Osteoblast (primary cell): ENCODE data around the gene PRTFDC1. TPM values are rescaled to one million over a fixed set of nuclear protein-coding genes. Genes with fewer than 3 reads are reported as not detected.

ENCODE experiments used
- DNase-seq: peaks from one replicate; pipeline ENCODE4 v3.0.0; 2011; ENCODE audit warnings: low spot score, mixed read lengths; ENCODE audit not compliant: insufficient read length; ENCODE audit errors: missing footprints
- H2AFZ ChIP-seq: 2 replicates; pipeline ENCODE4 v1.6.0; 2011; ENCODE audit warnings: mild to moderate bottlenecking, low read length
- H3K27ac ChIP-seq: 2 replicates; pipeline ENCODE4 v1.5.1; 2011; ENCODE audit warnings: mild to moderate bottlenecking, low read depth, low read length, moderate library complexity
- H3K27me3 ChIP-seq: 2 replicates; pipeline ENCODE4 v1.6.0; 2012; ENCODE audit warnings: mild to moderate bottlenecking, control low read depth, inconsistent platforms, low read length, moderate library complexity; ENCODE audit not compliant: insufficient read depth
- H3K36me3 ChIP-seq: 2 replicates; pipeline ENCODE4 v1.5.1; 2011; ENCODE audit warnings: mild to moderate bottlenecking, low read length, control low read depth, moderate library complexity; ENCODE audit not compliant: insufficient read depth
- H3K4me1 ChIP-seq: 2 replicates; pipeline ENCODE4 v1.5.1; 2011; ENCODE audit warnings: mild to moderate bottlenecking, low read length, control low read depth, moderate library complexity; ENCODE audit not compliant: insufficient read depth
- H3K4me2 ChIP-seq: 2 replicates; pipeline ENCODE4 v1.6.0; 2011; ENCODE audit warnings: mild to moderate bottlenecking, low read length; ENCODE audit not compliant: insufficient read depth
- H3K4me3 ChIP-seq: fragments of 200-600 bp; sonication (generic); 3 replicates; pipeline ENCODE4 v1.5.1; 2012; ENCODE audit warnings: mild to moderate bottlenecking, low read length, inconsistent platforms; ENCODE audit not compliant: insufficient read depth
- H3K79me2 ChIP-seq: 2 replicates; pipeline ENCODE4 v1.6.0; 2012; ENCODE audit warnings: mild to moderate bottlenecking, low read length, control low read depth, inconsistent platforms; ENCODE audit not compliant: insufficient read depth
- H3K9me3 ChIP-seq: 2 replicates; pipeline ENCODE4 v1.5.1; 2011; ENCODE audit warnings: low read depth, low read length, control low read depth
- H4K20me1 ChIP-seq: 2 replicates; pipeline ENCODE4 v1.6.0; 2012; ENCODE audit warnings: mild to moderate bottlenecking, low read length, control low read depth; ENCODE audit not compliant: insufficient read depth
- total RNA-seq: library from RNA; depleted of rRNA; stranded (reverse); fragments of >200 nt; gene quantifications from 2 replicates; pipeline ENCODE4 v1.2.3, GENCODE V29; 2012
- TF ChIP-seq, protein P1 (sequence below): IDR thresholded peaks from 2 replicates; pipeline ENCODE4 v1.5.1; 2011; ENCODE audit warnings: mild to moderate bottlenecking, low read depth, low read length, moderate library complexity; ENCODE audit errors: extremely low read depth

Gene PRTFDC1, protein sequence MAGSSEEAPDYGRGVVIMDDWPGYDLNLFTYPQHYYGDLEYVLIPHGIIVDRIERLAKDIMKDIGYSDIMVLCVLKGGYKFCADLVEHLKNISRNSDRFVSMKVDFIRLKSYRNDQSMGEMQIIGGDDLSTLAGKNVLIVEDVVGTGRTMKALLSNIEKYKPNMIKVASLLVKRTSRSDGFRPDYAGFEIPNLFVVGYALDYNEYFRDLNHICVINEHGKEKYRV
- 5.1 and 5.3 TPM in 2 replicates for total RNA-seq

GRCh38 chr10:24952143-24952706, at the start of gene PRTFDC1:
PRTFDC1 (minus strand) TSS chr10:24952606; CDS start chr10:24952575, 31 bp downstream.
- H3K27ac ChIP-seq: peak within 1 kb of the TSS; percentile 79
- no peaks in the 10 kb centered on the region for H3K36me3 ChIP-seq
- peaks cover 29% of the 10 kb centered on the region for H3K4me1 ChIP-seq
- H3K4me3 ChIP-seq: peak within 1 kb of the TSS; percentile 78
- no peaks in the 10 kb centered on the region for H4K20me1 ChIP-seq
- no peaks in the 10 kb centered on the region for H3K9me3 ChIP-seq
- no peaks in the 10 kb centered on the region for H3K27me3 ChIP-seq
- TF ChIP-seq, protein P1, sequence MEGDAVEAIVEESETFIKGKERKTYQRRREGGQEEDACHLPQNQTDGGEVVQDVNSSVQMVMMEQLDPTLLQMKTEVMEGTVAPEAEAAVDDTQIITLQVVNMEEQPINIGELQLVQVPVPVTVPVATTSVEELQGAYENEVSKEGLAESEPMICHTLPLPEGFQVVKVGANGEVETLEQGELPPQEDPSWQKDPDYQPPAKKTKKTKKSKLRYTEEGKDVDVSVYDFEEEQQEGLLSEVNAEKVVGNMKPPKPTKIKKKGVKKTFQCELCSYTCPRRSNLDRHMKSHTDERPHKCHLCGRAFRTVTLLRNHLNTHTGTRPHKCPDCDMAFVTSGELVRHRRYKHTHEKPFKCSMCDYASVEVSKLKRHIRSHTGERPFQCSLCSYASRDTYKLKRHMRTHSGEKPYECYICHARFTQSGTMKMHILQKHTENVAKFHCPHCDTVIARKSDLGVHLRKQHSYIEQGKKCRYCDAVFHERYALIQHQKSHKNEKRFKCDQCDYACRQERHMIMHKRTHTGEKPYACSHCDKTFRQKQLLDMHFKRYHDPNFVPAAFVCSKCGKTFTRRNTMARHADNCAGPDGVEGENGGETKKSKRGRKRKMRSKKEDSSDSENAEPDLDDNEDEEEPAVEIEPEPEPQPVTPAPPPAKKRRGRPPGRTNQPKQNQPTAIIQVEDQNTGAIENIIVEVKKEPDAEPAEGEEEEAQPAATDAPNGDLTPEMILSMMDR: no peak
- H3K4me2 ChIP-seq: peak within 1 kb of the TSS; percentile 89
- peak; percentile 87 for DNase-seq
- no peaks in the 10 kb centered on the region for H3K79me2 ChIP-seq
- peak within 1 kb of the TSS; percentile 92 for H2AFZ ChIP-seq

DNA sequence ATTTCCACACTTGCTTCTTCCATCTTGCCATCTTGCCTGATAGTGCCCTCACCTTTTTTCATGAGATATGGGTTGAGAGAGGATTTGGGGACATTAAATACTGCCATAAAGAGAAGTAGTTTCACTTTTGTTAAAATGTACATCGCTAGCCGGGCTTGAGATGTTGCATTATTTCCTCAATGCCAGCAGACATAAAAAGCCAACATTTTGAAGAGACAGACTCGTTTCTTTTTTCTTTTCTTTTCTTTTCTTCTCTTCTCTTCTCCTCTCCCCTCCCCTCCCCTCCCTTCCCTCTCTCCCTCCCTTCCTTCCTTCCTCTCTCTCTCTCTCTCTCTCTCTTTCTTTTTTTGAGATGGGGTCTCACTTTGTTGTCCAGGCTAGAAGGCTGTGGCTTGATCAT, 45.6 kb upstream of the PRTFDC1 start:
- Histone ChIP-seq H3K36me3 (no peaks in the 10 kb centered on the region), H3K4me3 (no peak overlapping the region), H3K9me3 (no peaks in the 10 kb centered on the region), H2AFZ (no peak overlapping the region), H3K4me1 (no peaks in the 10 kb centered on the region), H3K27me3 (no peaks in the 10 kb centered on the region), H4K20me1 (no peaks in the 10 kb centered on the region), H3K27ac (no peak overlapping the region), H3K79me2 (no peaks in the 10 kb centered on the region), H3K4me2 (no peak overlapping the region)
- DNase-seq: no peak
- TF ChIP-seq, protein P1: no peak

GRCh38 chr10:24995072-24995471, 42.7 kb upstream of the PRTFDC1 start:
- Histone ChIP-seq H3K4me1 (no peaks in the 10 kb centered on the region), H4K20me1 (no peaks in the 10 kb centered on the region), H3K36me3 (no peaks in the 10 kb centered on the region), H2AFZ (no peak overlapping the region), H3K27ac (no peak overlapping the region), H3K27me3 (no peaks in the 10 kb centered on the region), H3K9me3 (no peaks in the 10 kb centered on the region), H3K4me2 (no peak overlapping the region), H3K79me2 (no peaks in the 10 kb centered on the region), H3K4me3 (no peak overlapping the region)
- DNase-seq: no peak
- TF ChIP-seq, protein P1: no peak

- Histone ChIP-seq H3K9me3 (no peaks in the 10 kb centered on the region), H3K4me3 (no peak overlapping the region), H3K4me2 (no peak overlapping the region), H2AFZ (no peak overlapping the region), H3K36me3 (no peaks in the 10 kb centered on the region), H3K4me1 (no peaks in the 10 kb centered on the region), H3K27me3 (no peaks in the 10 kb centered on the region), H4K20me1 (no peaks in the 10 kb centered on the region), H3K27ac (no peak overlapping the region), H3K79me2 (no peaks in the 10 kb centered on the region)
- TF ChIP-seq, protein P1: no peak
- peak; percentile 11 for DNase-seq
These were observed 41.0 kb upstream of the PRTFDC1 start for GRCh38 chr10:24993237-24993958.
